NCI-H1417 treated with DMSO at 0.1 percent for 48 hours (cell line): ENCODE data around the gene IQCF5.
"Not testable (repeated sequence)": the region's sequence is repeated elsewhere in the genome, so short reads cannot be mapped to it uniquely, and the experiment has no call there.

Experiments
- DNase-seq: peaks from one replicate; lab custom pipeline; 2025; lab: John Stamatoyannopoulos, UW

IQCF5 gene

DNA sequence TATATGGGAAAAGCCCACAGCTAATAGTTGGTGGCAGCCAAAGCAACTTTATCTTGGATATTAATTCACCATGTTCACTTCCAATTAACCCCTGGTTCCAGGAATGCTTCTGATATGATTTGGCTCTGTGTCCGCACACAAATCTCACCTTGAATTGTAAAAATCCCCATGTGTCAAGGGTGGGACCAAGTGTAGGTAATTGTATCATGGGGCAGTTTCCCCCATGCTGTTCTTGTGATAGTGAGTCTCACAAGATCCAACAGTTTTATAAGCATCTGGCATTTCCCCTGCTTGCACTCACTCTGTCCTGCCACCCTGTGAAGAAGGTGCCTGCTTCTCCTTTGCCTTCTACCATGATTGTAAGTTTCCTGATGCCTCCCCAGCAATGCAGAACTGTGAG is 6.5 kb downstream of the IQCF5 start:
- not testable (repeated sequence) for DNase-seq

DNA sequence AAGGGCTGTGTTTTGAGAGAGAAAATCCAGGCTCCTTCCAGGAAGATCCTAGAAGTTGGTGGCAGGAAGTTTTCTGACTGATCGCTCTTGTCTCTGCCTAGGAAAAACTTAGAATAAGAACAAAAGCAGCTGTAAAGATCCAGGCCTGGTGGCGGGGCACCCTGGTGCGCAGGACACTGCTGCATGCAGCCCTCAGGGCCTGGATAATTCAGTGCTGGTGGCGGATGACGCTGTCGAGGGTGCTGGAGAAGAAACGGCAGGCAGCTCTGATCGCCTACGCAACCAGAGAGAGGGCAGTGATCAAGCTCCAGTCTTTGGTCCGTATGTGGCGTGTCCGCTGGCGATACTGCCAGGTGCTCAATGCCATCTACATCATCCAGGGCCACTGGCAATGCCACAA is 12.5 kb downstream of the IQCF5 start:
- no peak for DNase-seq

DNA sequence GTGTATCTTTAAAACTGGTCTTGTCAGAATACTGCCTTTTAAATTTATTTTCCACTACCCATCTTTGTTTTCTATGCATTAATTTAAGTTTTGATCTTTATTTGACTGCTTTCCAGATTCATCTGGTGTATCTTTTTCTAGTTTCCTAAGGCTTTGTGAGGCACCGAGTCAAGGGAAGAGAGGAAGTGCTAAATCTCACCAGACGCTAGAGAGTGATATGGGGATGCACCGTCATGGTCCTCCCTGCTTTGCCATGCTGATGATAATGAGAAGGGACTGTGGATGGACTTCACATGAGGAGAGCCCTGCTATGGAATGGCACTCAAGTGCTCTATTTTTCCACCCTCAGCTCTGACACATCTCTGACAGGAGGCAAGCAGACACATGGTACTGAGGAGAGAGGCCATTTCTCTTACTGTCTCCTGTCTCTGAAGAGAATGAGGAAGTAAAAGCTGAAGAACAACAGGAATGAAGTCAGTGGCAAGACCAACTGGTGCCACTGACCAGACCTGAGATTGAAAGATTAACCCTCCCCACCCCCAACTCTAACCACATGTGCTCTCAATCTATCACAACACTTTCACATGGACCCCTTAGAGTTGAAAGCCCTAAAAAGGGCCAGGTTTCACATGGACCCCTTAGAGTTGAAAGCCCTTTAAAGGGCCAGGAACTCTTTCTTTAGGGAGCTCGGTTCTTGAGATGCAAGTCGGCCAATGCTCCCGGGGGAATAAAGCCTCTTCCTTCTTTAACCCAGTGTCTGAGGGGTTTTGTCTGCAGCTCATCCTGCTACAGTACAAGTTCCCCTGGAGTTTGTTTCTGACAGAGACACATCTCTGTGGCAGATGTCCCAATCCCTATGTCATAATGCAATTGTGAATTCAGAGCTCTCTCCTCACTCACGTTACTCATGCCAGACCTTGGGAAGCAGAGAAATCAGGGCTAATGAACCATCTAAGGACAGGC is 14.4 kb downstream of the IQCF5 start, which contains the start of gene IQCF2:
Gene IQCF2 (plus strand): TSS at position 913 of the 963 bp plus-strand sequence. CDS start 52 bp downstream, outside the sequence.
- DNase-seq = no peak

DNA sequence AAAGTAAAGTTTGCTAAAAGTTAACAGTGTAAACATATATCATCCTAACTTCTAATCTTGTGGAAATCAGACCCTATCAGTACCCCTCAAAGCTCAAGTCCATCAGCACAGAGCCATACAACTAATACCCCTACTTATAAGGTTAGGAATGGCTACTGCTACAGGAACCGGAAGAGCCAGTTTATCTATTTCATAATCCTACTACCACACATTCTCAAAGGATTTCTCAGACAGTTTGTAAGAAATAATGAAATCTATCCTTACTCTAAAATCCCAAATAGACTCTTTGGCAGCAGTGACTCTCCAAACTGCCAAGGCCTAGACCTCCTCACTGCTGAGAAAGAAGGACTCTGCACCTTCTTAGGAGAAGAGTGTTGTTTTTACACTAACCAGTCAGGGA is 20.0 kb downstream of the IQCF5 start:
- not testable (repeated sequence) for DNase-seq

DNA sequence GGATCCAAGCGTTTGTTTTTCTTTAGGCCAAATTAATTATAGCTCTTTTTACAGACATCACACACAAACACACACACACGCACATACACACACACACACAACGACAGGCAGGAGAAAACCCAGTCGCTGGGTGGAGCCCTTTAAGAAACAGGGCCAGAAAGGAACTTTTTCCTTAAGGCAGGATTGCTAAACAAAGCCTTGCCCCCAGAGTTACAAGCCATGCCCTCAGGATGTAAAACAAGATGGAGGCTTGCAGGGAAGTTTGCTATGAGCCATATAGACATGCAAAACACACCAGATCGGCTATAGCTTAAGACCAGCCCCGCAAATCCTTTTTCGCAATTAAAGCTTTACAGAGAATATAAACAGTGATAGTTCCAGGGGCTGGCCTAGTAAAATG is 30.3 kb downstream of the IQCF5 start:
- DNase-seq = no peak

DNA sequence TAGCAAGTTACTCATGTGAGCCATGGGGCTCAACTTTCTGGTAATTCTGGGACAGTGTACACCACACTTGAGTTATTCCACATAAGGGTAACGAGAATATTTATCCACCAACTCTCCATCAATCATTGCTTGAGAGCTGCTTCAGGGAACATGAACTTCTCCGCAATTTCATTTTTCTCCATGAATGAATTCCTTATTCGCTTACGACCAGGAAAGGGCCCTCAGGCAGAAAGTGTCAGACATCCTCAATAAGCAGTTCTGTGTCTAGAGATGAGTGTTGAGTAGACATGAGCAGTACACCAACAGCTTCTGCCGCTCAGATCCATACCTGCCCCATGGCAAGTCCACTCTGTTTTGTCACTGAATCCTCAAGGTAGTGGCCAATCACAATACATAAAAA is 38.8 kb downstream of the IQCF5 start:
- DNase-seq = no peak

DNA sequence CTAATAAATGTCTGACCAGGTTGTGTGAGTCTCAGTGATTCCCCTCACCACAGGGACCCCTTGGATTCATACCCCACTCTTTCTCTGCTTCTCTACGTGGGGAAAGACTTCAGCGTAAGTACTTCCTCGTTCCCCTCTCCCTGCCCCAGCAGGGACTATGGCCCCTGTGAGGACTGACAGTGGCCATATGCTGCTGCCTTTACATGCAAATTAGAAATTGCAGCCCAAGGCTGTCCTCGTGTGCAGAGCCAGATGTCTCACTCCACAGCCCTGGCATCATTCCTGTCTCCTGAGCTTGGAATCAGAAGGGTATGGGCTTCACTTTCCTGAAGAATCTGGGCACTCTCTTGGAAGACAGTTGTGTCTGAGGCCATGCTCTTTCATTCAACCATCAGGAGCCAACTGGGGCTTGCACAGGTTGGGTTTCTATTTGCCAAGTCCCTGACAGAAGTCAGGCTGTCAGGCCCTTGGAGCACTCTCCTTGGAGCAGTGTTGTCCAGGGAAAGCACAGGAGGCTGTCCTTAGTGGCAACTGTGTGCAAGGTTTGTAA is 44.5 kb downstream of the IQCF5 start:
- no peak for DNase-seq

DNA sequence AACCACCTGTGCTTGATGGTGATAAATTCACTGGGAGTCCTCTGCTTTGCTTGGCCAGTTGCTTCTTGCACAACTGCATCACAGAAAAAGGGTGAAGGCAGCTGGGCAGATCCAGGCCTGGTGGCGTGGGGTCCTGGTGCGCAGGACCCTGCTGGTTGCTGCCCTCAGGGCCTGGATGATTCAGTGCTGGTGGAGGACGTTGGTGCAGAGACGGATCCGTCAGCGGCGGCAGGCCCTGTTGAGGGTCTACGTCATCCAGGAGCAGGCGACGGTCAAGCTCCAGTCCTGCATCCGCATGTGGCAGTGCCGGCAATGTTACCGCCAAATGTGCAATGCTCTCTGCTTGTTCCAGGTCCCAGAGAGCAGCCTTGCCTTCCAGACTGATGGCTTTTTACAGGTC is 45.1 kb downstream of the IQCF5 start:
- no peak for DNase-seq

DNA sequence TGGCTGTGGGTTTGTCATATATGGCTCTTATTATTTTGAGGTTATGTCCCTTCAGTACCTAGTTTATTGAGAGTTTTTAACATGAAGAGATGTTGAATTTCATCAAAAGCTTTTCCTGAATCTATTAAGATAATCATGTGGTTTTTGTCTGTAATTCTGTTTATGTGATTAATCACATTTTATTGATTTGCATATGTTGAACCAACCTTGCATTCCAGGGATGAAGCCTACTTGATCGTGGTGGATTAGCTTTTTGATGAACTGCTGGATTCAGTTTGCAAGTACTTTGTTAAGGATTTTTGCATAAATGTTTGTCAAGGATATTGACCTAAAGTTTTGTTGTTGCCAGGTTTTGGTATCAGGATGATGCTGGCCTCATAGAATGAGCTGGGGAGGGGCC is 47.1 kb downstream of the IQCF5 start:
- no peak for DNase-seq
